Lower lobe of right lung (tissue), 2 donors: Measurements from ENCODE around the gene PNPLA2. TPM values are rescaled to one million over a fixed set of nuclear protein-coding genes. Genes with fewer than 3 reads are reported as not detected.
A peak's percentile ranks its signal among the peaks of the same experiment; 100 is the strongest.

Experiments used
- ATAC-seq, 2 donors: fragments of 200-7000 bp; cut with Tn5 transposase; one replicate each; pipeline ENCODE4 v1.9.1; 2020 to 2022; ENCODE audit warnings: mild to moderate bottlenecking in 2 of 2, moderate library complexity in 2 of 2
- DNase-seq: peaks from one replicate; pipeline ENCODE4 v3.0.0-alpha.2; 2020
- H3K27ac ChIP-seq: fragments of 200-600 bp; one replicate; pipeline ENCODE4 v1.8.0; 2022
- H3K27me3 ChIP-seq: fragments of 200-600 bp; one replicate; pipeline ENCODE4 v1.8.0; 2022; ENCODE audit warnings: low read depth
- H3K36me3 ChIP-seq: fragments of 200-600 bp; one replicate; pipeline ENCODE4 v1.8.0; 2022; ENCODE audit warnings: mild to moderate bottlenecking
- H3K4me1 ChIP-seq: fragments of 200-600 bp; one replicate; pipeline ENCODE4 v1.8.0; 2022
- H3K4me3 ChIP-seq: fragments of 200-600 bp; one replicate; pipeline ENCODE4 v1.8.0; 2022; ENCODE audit warnings: mild to moderate bottlenecking
- H3K9me3 ChIP-seq: fragments of 200-600 bp; one replicate; pipeline ENCODE4 v1.8.0; 2022
- CTCF ChIP-seq: fragments of 200-600 bp; IDR thresholded peaks from one replicate; pipeline ENCODE4 v1.8.0; 2022; ENCODE audit warnings: antibody characterized with exemption, mild to moderate bottlenecking
- intact Hi-C: fragments of 100-400 bp; cut with DNase I; formaldehyde crosslinking; loops from one replicate; pipeline ENCODE4 v1.11.0; 2022
- total RNA-seq: library from RNA; stranded (reverse); fragmentation: NEBNext Ultra II Directional; extraction: Animal tissue kit (Norgen Biotek cat#: 25700); gene quantifications from one replicate; pipeline ENCODE4 v1.2.1, GENCODE V29; 2021
- donor health status: DM: no; HTN: yes; CAD: no; lungs with severe emphysema.

PNPLA2 gene
- total RNA-seq, 1 donor from 2014 or later: 137 TPM

DNA sequence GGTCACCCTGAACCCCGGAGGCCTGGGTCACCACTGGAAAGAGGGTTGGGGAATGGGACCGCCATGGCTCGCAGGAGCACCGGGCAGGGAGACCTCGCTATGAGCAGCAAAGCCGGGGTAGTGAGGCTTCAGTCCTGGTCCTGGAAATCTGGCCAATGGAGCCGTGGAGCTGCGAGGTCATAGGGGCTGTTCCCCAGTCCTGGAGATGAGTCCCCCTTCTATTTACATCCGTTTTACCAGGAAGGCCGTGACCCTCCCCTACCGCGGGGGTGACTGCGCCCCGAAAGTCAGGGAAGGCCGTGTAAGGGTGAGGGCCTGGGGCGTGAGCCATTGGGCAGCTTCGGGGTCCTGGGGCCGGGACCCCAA lies 14.1 kb upstream of the PNPLA2 start:
- H3K27ac ChIP-seq: peak overlapping the region; percentile 93
- TF ChIP-seq CTCF: no peak
- H3K27me3 ChIP-seq: no peaks in the 10 kb centered on the region
- intact Hi-C loops: no loop called here
- H3K4me1 ChIP-seq: peaks cover 34% of the 10 kb centered on the region
- ATAC-seq: no peak
- H3K36me3 ChIP-seq: peaks cover 28% of the 10 kb centered on the region
- peak overlapping the region; percentile 79 for H3K4me3 ChIP-seq
- no peak for DNase-seq
- H3K9me3 ChIP-seq: no peaks in the 10 kb centered on the region

GRCh38 chr11:808427-809286 lies 10.1 kb upstream of the PNPLA2 start:
- Histone ChIP-seq H3K4me1 (peaks cover 48% of the 10 kb centered on the region), H3K9me3 (no peaks in the 10 kb centered on the region), H3K27me3 (no peaks in the 10 kb centered on the region), H3K27ac (peak overlapping the region; percentile 99), H3K36me3 (peaks cover 27% of the 10 kb centered on the region), H3K4me3 (peak overlapping the region; percentile 90)
- intact Hi-C loops: no loop called here
- TF ChIP-seq CTCF: no peak
- ATAC-seq: no peak
- DNase-seq: no peak

GRCh38 chr11:809287-810039 lies 9.3 kb upstream of the PNPLA2 start, which contains the start of gene RPLP2:
Gene RPLP2, plus strand, starts transcription at chr11:809967. Its CDS starts 268 bp downstream, at chr11:810235.
- no peak for TF ChIP-seq CTCF
- H3K27me3 ChIP-seq: no peaks in the 10 kb centered on the region
- no peaks in the 10 kb centered on the region for H3K9me3 ChIP-seq
- peak; percentile 95 to 96 for ATAC-seq
- DNase-seq: peak; percentile 99
- H3K27ac ChIP-seq: peak within 1 kb of the TSS; percentile 99
- intact Hi-C loops: no loop called here
- peaks cover 40% of the 10 kb centered on the region for H3K4me1 ChIP-seq
- peaks cover 33% of the 10 kb centered on the region for H3K36me3 ChIP-seq
- peak within 1 kb of the TSS; percentile 90 for H3K4me3 ChIP-seq

DNA sequence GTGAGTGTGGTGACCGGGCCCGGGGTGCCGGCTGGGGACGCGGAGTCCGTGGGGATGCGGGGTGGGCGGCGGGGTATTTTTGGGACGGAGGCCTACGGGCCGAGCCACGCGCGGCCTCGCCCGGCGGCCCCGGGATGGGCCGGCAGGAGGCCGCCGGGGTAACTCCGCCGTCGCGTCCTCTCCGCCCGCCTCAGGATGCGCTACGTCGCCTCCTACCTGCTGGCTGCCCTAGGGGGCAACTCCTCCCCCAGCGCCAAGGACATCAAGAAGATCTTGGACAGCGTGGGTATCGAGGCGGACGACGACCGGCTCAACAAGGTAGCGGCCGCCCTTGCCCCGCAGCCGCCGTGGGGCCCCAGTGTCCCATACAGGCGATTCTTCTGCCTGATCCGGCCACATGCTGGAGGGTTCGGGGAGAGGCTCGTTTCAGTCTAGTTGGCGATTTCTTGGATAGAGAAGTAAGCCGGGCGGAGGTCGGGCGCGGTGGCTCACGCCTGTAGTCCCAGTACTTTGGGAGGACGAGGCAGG lies 8.6 kb upstream of the PNPLA2 start:
- TF ChIP-seq CTCF: no peak
- ATAC-seq (peak; percentile 3 to 18), DNase-seq (no peak)
- H3K27ac ChIP-seq: peak overlapping the region; percentile 99
- H3K27me3 ChIP-seq: no peaks in the 10 kb centered on the region
- intact Hi-C loops: no loop called here
- peaks cover 33% of the 10 kb centered on the region for H3K36me3 ChIP-seq
- H3K9me3 ChIP-seq: no peaks in the 10 kb centered on the region
- H3K4me1 ChIP-seq: peaks cover 35% of the 10 kb centered on the region
- peak overlapping the region; percentile 90 for H3K4me3 ChIP-seq

GRCh38 chr11:811446-812245 lies 7.1 kb upstream of the PNPLA2 start:
- Histone ChIP-seq H3K36me3 (peaks cover 33% of the 10 kb centered on the region), H3K9me3 (no peaks in the 10 kb centered on the region), H3K27ac (no peak overlapping the region), H3K4me3 (peak overlapping the region; percentile 90), H3K4me1 (peaks cover 29% of the 10 kb centered on the region), H3K27me3 (no peaks in the 10 kb centered on the region)
- intact Hi-C loops: no loop called here
- no peak for DNase-seq
- ATAC-seq: no peak
- no peak for TF ChIP-seq CTCF
